ENCODE measurements around the gene TMEM179. TPM values are rescaled to one million over a fixed set of nuclear protein-coding genes. Genes with fewer than 3 reads are reported as not detected.

TMEM179 gene
- polyA plus RNA-seq, 1 donor (not counting 4 experiments of a cell fraction or from before 2014, with no cell fraction given) = not detected

DNA sequence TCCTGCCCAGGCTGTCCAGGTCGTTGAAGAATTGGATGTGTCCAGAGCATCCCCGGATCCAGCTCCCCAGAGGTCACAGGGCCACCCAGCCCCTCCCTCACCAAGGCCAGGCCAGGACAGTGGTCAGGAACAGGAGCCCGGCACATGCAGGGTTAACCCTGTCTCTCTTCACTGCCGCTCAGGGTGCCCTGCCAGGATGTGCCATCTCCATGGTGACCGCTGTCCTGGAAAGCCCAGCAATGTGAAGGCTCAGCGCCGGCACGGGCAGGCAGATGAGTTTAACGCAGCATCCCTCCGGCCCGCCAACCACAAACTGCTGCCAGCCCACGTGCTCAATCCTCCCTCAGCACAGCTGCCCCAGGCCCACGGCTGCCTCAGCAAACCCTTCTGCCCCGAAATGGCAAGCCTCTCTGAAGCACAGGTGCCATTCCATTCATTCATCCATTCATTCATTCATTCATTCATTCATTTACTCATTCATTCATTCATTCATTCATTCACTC lies 4.4 kb downstream of the TMEM179 start:
- Histone ChIP-seq H3K4me1 (ENCODE audit: control insufficient read depth, extremely low read depth, insufficient read depth, low read length) (no peaks in the 10 kb centered on the region), H3K9ac (ENCODE audit: control insufficient read depth, extremely low read depth, insufficient read depth, low read length) (no peak overlapping the region), H3K79me2 (ENCODE audit: control insufficient read depth, insufficient read depth, low read length) (no peaks in the 10 kb centered on the region), H3K9me1 (ENCODE audit: control insufficient read depth, extremely low read depth, insufficient read depth, low read length) (no peaks in the 10 kb centered on the region), H3K27me3 (ENCODE audit: control insufficient read depth, extremely low read depth, insufficient read depth, low read length) (peaks cover 17% of the 10 kb centered on the region), H3K36me3 (ENCODE audit: control insufficient read depth in 2 of 2, extremely low read depth in 1 of 2, insufficient read depth in 2 of 2, low read length in 2 of 2) (no peaks in the 10 kb centered on the region), H3K4me3 (ENCODE audit: control insufficient read depth in 2 of 3, extremely low read depth in 1 of 3, insufficient read depth in 2 of 3, low read depth in 1 of 3, low read length in 3 of 3) (no peak overlapping the region), H3K27ac (ENCODE audit: control insufficient read depth, insufficient read depth, low read length) (no peak overlapping the region), H2AFZ (ENCODE audit: control insufficient read depth, low read length) (no peak overlapping the region), H3K4me2 (ENCODE audit: control insufficient read depth, extremely low read depth, insufficient read depth, low read depth, low read length) (no peak overlapping the region), H4K20me1 (ENCODE audit: control insufficient read depth, extremely low read depth, insufficient read depth, low read length) (no peaks in the 10 kb centered on the region), H3K9me3 (ENCODE audit: control insufficient read depth, low read depth, low read length) (no peaks in the 10 kb centered on the region)
- no peak for DNase-seq (ENCODE audit: low read depth, low spot score)
- no peak for FAIRE-seq
- TF ChIP-seq, protein P1, sequence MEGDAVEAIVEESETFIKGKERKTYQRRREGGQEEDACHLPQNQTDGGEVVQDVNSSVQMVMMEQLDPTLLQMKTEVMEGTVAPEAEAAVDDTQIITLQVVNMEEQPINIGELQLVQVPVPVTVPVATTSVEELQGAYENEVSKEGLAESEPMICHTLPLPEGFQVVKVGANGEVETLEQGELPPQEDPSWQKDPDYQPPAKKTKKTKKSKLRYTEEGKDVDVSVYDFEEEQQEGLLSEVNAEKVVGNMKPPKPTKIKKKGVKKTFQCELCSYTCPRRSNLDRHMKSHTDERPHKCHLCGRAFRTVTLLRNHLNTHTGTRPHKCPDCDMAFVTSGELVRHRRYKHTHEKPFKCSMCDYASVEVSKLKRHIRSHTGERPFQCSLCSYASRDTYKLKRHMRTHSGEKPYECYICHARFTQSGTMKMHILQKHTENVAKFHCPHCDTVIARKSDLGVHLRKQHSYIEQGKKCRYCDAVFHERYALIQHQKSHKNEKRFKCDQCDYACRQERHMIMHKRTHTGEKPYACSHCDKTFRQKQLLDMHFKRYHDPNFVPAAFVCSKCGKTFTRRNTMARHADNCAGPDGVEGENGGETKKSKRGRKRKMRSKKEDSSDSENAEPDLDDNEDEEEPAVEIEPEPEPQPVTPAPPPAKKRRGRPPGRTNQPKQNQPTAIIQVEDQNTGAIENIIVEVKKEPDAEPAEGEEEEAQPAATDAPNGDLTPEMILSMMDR (optimal IDR thresholded peaks at IDR 0.05 in 1 of 3, IDR thresholded peaks at IDR 0.05 in 1 of 3, conservative IDR thresholded peaks at IDR 0.05 in 1 of 3; ENCODE audit: extremely low read depth in 1 of 3, insufficient read depth in 2 of 3, low read length in 3 of 3) = no peak
- no peak for TF ChIP-seq EZH2 (IDR thresholded peaks at IDR 0.05; ENCODE audit: low read length)
- dilution Hi-C loops (cut with MboI; ENCODE audit: extremely low pct_ligation_motif_present, low sequenced_read_pairs) = no loop called here

DNA sequence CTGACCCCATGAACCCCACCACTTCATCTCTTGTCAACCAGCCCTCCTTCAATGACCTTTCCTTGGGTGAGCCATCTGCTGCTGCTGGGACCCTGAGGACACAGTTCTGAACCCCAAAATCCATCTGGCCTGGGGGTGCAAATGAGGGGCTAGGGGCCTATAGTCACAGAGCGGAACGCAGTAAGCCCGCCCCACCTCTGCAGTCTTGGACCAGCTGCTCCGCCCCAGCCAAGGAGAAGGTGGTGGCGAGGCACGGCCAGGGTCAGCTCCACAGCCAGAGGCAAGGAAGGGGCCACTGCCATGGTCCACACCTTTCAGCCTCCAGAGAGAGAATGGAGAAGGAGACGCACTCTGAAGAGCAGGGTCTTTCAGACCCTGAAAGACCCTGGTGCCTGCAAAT lies 5.1 kb downstream of the TMEM179 start:
- H3K36me3 ChIP-seq (ENCODE audit: control insufficient read depth in 2 of 2, extremely low read depth in 1 of 2, insufficient read depth in 2 of 2, low read length in 2 of 2) = no peaks in the 10 kb centered on the region
- H3K9me1 ChIP-seq (ENCODE audit: control insufficient read depth, extremely low read depth, insufficient read depth, low read length) = no peaks in the 10 kb centered on the region
- no peak overlapping the region for H3K27ac ChIP-seq (ENCODE audit: control insufficient read depth, insufficient read depth, low read length)
- no peak for DNase-seq (ENCODE audit: low read depth, low spot score)
- H3K27me3 ChIP-seq (ENCODE audit: control insufficient read depth, extremely low read depth, insufficient read depth, low read length) = peaks cover 10% of the 10 kb centered on the region
- no peaks in the 10 kb centered on the region for H4K20me1 ChIP-seq (ENCODE audit: control insufficient read depth, extremely low read depth, insufficient read depth, low read length)
- H3K79me2 ChIP-seq (ENCODE audit: control insufficient read depth, insufficient read depth, low read length) = no peaks in the 10 kb centered on the region
- no peak overlapping the region for H2AFZ ChIP-seq (ENCODE audit: control insufficient read depth, low read length)
- H3K4me2 ChIP-seq (ENCODE audit: control insufficient read depth, extremely low read depth, insufficient read depth, low read depth, low read length) = no peak overlapping the region
- H3K9me3 ChIP-seq (ENCODE audit: control insufficient read depth, low read depth, low read length) = no peaks in the 10 kb centered on the region
- H3K4me1 ChIP-seq (ENCODE audit: control insufficient read depth, extremely low read depth, insufficient read depth, low read length) = no peaks in the 10 kb centered on the region
- H3K4me3 ChIP-seq (ENCODE audit: control insufficient read depth in 2 of 3, extremely low read depth in 1 of 3, insufficient read depth in 2 of 3, low read depth in 1 of 3, low read length in 3 of 3) = no peak overlapping the region
- no peak for FAIRE-seq
- TF ChIP-seq, protein P1 (optimal IDR thresholded peaks at IDR 0.05 in 1 of 3, IDR thresholded peaks at IDR 0.05 in 1 of 3, conservative IDR thresholded peaks at IDR 0.05 in 1 of 3; ENCODE audit: extremely low read depth in 1 of 3, insufficient read depth in 2 of 3, low read length in 3 of 3) = no peak
- TF ChIP-seq EZH2 (IDR thresholded peaks at IDR 0.05; ENCODE audit: low read length) = no peak
- dilution Hi-C loops (cut with MboI; ENCODE audit: extremely low pct_ligation_motif_present, low sequenced_read_pairs) = no loop called here
- no peak overlapping the region for H3K9ac ChIP-seq (ENCODE audit: control insufficient read depth, extremely low read depth, insufficient read depth, low read length)
